GM19023 (cell line): ENCODE measurements around the gene PIPOX.

Experiments used
- ATAC-seq: cut with Tn5 transposase; IDR thresholded peaks from one replicate; pipeline ENCODE4 v1.9.1; 2021; ENCODE audit warnings: mild to moderate bottlenecking, moderate library complexity; ENCODE audit not compliant: unreplicated experiment

PIPOX gene

GRCh38 chr17:29046473-29046839 lies 3.5 kb downstream of the PIPOX start:
- ATAC-seq = no peak

DNA sequence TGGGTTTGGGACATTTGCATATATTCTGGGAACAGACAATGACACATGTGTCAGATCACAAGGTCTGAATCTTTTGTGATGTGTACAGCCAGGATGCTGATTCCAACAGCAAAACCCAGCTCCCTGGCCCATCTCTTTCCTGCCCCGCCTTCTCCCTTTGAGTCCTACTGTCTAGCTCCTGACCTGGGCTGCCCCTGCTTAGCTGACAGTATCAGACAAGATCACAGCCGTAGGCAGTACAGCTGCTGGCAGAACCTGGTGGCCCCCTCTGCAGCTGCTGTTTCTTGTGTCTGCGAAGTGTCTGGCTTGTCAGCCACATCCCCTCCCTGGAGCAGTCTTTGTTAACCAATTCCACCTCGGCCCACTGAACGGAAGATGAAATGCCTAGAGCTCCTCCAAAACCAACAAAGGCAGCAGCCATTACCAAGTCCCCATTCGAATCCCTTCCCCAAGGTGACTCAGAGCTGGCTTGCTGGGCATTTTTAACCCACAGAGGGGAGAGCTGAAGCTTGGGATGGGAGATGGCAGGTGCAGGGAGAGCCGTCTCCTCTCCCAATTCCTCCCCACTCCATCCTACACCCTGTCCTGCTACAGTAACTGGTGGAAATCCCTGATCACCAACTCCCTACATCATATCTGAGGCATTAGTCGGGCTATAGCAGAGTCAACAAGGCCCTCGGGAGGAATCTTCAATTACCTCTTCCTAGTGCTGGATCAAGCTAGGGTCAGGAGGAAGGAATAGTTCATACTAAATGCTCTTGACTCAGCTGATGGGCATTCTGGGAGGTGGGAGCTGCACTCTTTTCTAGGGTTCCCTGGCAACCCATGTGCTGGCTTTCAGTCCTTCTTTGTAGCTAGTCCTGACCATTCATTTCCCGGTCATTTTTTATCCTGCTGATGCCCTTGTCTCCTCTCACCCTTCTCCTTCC lies 5.8 kb downstream of the PIPOX start:
- ATAC-seq = no peak

- no peak for ATAC-seq
These were observed 6.7 kb downstream of the PIPOX start for GRCh38 chr17:29049541-29050145.

DNA sequence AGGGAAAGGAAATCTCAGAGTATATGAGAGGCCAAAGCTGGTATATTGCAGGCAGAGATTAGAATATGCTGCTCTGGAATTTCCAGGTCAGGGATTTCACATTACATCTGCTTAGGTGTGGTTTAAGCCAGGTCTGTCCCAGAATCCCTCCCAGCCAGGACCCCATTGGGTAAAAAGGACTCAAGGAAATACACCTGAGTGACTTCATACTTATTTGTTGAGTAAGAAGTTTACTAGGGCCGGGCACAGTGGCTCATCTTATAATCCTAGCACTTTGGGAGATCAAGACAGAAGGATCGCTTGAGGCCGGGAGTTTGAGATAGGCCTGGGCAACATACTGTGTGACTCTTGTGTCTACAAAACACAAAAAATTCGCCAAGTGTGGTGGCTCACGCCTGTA lies 7.2 kb downstream of the PIPOX start:
- ATAC-seq = no peak

DNA sequence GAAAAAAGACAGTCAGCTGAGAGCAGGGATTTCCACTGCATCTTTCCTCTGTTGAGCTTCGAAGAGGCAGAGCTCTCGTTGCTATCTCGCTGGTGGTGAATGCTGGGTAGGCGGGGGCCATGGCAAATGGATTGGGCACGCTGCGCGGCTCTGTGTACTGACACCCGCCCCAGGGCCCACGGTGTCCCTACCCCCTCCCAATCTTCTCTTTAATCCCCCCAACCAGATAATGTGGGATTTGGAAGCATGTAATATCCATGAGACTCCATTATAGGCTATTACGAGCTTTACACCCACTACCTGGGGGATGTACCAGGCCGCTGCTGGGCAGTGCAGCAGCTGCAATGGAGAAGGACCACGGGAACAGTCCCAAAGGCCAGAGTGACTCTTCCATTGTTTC lies 8.3 kb downstream of the PIPOX start:
- no peak for ATAC-seq

- ATAC-seq = no peak
These were observed 8.8 kb downstream of the PIPOX start for GRCh38 chr17:29051731-29052130.

DNA sequence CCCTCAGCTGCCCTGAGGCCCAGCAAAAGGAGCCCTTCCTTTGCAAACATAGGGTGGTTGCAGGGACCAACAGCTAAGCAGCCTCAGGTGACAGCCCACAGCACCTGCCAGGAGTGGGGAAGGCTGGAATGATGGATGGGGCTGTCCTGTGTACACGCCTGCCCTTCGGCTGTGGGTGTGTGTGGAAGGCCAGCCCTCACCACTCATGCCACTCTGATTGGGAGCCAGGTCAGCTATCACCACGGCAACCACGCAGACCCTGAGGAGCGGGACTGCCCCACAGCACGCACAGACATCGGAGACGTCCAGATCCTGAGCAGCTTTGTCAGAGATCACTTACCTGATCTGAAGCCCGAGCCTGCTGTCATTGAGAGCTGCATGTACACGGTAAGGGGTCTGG lies 11.9 kb downstream of the PIPOX start:
- ATAC-seq = no peak

GRCh38 chr17:29057361-29057760 lies 14.4 kb downstream of the PIPOX start:
- no peak for ATAC-seq

GRCh38 chr17:29058391-29058790 lies 15.4 kb downstream of the PIPOX start:
- no peak for ATAC-seq

DNA sequence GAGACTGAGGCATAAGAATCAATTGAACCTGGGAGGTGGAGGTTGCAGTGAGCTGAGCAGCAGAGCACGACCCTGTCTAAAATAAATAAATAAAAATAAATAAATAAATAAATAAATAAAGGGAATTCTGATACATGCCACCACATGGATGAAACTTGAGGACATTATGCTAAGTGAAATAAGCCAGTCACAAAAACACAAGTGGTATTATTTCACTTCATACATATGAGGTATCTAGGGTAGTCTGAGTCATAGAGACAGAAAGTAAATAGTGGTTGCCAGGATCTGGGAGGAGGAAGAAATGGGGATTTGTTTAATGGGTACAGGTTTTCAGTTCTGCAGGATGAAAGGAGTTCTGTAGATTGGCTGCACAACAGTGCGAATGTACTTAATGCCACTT lies 16.3 kb downstream of the PIPOX start:
- no peak for ATAC-seq

GRCh38 chr17:29060475-29060874 lies 17.5 kb downstream of the PIPOX start:
- ATAC-seq = no peak

- no peak for ATAC-seq
These were observed 18.1 kb downstream of the PIPOX start for GRCh38 chr17:29061036-29061435.

GRCh38 chr17:29062215-29062614 lies 19.3 kb downstream of the PIPOX start:
- no peak for ATAC-seq

DNA sequence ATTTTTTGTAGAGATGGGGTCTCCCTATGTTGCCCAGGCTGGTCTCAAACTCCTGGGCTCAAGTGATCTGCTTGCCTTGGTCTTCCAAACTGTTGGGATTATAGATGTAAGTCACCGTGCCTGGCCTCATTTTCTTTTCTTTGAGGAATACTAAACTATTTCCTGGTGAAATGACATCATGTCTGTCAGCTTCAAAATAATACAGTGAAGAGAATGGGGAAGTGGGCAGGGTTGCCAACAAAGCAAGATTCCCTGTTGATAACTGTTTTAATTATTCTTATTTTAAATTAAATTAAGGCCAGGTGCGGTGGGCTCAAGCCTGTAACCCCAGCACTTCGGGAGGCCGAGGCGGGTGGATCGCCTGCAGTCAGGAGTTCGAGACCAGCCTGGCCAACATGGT lies 21.1 kb downstream of the PIPOX start:
- ATAC-seq = no peak

DNA sequence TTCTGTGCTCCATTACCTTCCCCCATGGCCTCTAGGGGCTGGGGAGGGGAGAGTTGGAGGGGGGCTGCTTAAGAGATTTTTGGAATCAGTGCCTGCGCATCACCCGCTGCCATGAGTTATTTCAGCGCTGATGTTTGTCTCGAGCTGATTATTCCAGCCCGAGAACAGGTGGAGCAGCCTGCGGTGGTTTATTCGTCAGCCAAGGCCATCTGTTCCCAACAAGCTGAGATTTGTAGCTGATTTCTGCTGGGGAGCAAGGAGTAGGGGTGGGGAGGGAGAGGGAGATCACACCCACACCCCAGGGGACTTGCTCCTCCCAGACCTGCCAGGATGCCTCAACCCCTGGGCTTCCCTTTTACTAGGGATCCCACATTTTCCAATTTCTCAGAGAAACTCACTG lies 23.1 kb downstream of the PIPOX start:
- no peak for ATAC-seq

GRCh38 chr17:29066606-29067005 lies 23.7 kb downstream of the PIPOX start:
- no peak for ATAC-seq

DNA sequence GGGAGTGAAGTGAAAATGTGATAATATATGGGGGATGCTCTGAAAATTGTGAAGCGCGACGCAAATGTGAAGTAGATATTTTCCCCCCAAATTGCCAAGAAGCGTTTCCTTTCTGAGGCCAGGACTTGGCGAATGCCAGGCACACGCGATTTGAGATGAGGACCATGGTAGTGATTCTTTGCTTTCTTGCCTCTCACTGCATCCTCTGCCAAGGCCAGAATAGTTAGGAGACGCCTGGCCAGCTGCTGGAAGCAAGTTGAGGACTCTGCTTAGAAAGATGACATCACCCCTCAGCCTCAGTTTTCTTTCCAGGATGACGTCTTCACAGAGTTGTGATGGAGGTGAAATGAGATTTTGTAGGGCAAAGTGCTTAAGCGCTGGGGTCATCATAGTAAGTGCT lies 25.9 kb downstream of the PIPOX start:
- no peak for ATAC-seq

DNA sequence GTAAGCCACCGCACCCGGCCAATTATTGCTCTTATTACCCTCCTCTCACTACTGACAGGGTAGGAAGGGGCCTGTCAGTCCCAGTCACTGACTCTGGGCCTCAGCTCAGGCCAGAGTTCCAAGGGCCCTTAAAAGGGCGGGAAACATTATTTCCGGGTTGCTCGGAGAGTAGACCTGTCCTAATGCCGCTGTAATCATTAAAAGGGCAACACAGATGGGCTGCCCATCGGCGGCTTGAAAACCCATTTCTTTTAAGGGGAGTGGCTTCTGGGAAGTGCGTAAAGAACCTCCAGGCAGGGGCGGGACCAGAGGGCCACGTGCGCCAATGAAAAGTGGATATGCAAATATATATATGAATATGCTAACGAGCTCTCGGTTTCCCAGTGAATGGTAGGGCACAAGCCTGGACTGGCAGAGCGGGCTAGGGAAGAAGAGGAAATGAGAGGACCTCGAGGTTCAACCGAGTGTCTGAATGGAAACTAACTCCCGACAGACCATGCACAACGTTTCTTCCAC lies 26.6 kb downstream of the PIPOX start:
- no peak for ATAC-seq

- no peak for ATAC-seq
These were observed 27.4 kb downstream of the PIPOX start for GRCh38 chr17:29070308-29070707.

- no peak for ATAC-seq
These were observed 27.8 kb downstream of the PIPOX start for GRCh38 chr17:29070781-29071180.

DNA sequence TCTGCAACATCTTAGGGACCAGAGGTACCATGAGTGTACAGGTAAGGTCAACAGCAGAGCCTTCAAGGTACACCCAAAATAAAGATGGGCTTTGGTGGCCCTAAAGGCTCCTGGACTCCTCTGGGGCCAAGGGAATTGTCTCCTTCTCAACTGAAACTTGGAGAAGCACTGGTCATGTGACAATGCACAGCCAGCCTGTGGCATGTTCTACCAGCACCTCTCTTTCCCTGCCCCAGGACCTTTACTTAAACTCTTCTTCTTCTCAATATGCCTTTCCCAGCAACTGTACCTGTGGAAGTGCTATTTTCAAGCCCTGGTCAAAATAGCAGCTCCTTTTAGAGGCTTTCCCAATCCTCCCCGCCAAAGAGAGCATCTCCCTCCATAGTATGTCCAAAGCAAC lies 28.4 kb downstream of the PIPOX start:
- no peak for ATAC-seq

GRCh38 chr17:29073045-29073444 lies 30.1 kb downstream of the PIPOX start:
- no peak for ATAC-seq
